H1 (cell line): Measurements from ENCODE around the gene DCP1B. TPM values are rescaled to one million over a fixed set of nuclear protein-coding genes. Genes with fewer than 3 reads are reported as not detected.

Source experiments
- CTCF ChIA-PET: fragments of 300-600 bp; sonication (Branson Sonifier 250); formaldehyde crosslinking; loops from one replicate; lab custom pipeline; 2021; ENCODE audit not compliant: partially characterized antibody; lab: Charles Lee
- POLR2A ChIA-PET: fragments of 300-600 bp; sonication (Branson Sonifier 250); formaldehyde crosslinking; loops from one replicate; lab custom pipeline; 2021; ENCODE audit warnings: inconsistent platforms; ENCODE audit not compliant: partially characterized antibody; lab: Charles Lee
- DNase-seq, 2 experiments: peaks; one replicate each; pipeline versions ENCODE4 v3.0.0 to v3.0.0-alpha.2; 2010 to 2022; ENCODE audit warnings: low spot score in 2 of 2, low read depth in 1 of 2, mixed read lengths in 1 of 2
- FAIRE-seq: peaks from 2 replicates; lab custom pipeline; 2011; peaks lifted over from hg19 to GRCh38; lab: Jason Lieb, UNC
- H2AFZ ChIP-seq: 2 replicates; pipeline ENCODE4 v1.8.1; 2012; ENCODE audit warnings: low read length, inconsistent platforms
- H2AK5ac ChIP-seq: 2 replicates; pipeline ENCODE4 v1.6.1; 2013; ENCODE audit warnings: low read depth, low read length
- H2BK120ac ChIP-seq: replicated peaks from 2 replicates; pipeline ENCODE3; 2013; ENCODE audit warnings: low read depth, low read length, inconsistent platforms
- H2BK12ac ChIP-seq: 2 replicates; pipeline ENCODE4 v1.6.1; 2013; ENCODE audit warnings: low read depth, low read length
- H2BK15ac ChIP-seq: 2 replicates; pipeline ENCODE4 v1.6.1; 2013; ENCODE audit warnings: low read length
- H2BK20ac ChIP-seq: 2 replicates; pipeline ENCODE4 v1.6.1; 2013; ENCODE audit warnings: low read length
- H2BK5ac ChIP-seq: 2 replicates; pipeline ENCODE4 v1.6.1; 2013; ENCODE audit warnings: low read depth, low read length
- H3K14ac ChIP-seq: 2 replicates; pipeline ENCODE4 v1.6.1; 2013; ENCODE audit warnings: inconsistent platforms; ENCODE audit not compliant: insufficient read length
- H3K18ac ChIP-seq: 2 replicates; pipeline ENCODE4 v1.6.1; 2013; ENCODE audit warnings: low read length; ENCODE audit errors: extremely low read depth
- H3K23ac ChIP-seq: 2 replicates; pipeline ENCODE4 v1.6.1; 2013; ENCODE audit warnings: inconsistent platforms; ENCODE audit not compliant: insufficient read length
- H3K23me2 ChIP-seq: 2 replicates; pipeline ENCODE4 v1.6.1; 2013; ENCODE audit warnings: low read depth, low read length
- H3K27ac ChIP-seq: 2 replicates; pipeline ENCODE4 v1.6.1; 2011; ENCODE audit warnings: low read depth, low read length, inconsistent platforms
- H3K27me3 ChIP-seq, 4 experiments: replicated peaks in 1 of 4; 1 replicate in 1 of 4; 2 replicates in 3 of 4; pipeline versions ENCODE4 v1.6.1 to v1.8.1; 2011 to 2013; ENCODE audit warnings: low read length in 3 of 4, mild to moderate bottlenecking in 3 of 4, inconsistent platforms in 2 of 4, mixed read lengths in 2 of 4, moderate library complexity in 1 of 4; ENCODE audit not compliant: control insufficient read depth in 3 of 4, insufficient read depth in 3 of 4; ENCODE audit errors: extremely low read depth in 1 of 4
- H3K36me3 ChIP-seq, 4 experiments: 2 replicates each; pipeline versions ENCODE4 v1.6.1 to v1.8.1; 2011 to 2013; ENCODE audit warnings: mild to moderate bottlenecking in 4 of 4, low read length in 3 of 4, moderate library complexity in 2 of 4, control low read depth in 1 of 4, inconsistent platforms in 1 of 4; ENCODE audit not compliant: insufficient read depth in 4 of 4, control insufficient read depth in 2 of 4
- H3K4ac ChIP-seq: replicated peaks from 2 replicates; pipeline ENCODE3; 2013; ENCODE audit warnings: low read length, low read depth, mixed read lengths, inconsistent platforms; ENCODE audit not compliant: insufficient read length
- H3K4me1 ChIP-seq, 4 experiments: replicated peaks in 1 of 4; 1 replicate in 1 of 4; 2 replicates in 3 of 4; pipeline versions ENCODE4 v1.6.1 to v1.8.1; 2011 to 2013; ENCODE audit warnings: low read length in 3 of 4, inconsistent platforms in 2 of 4, mixed read lengths in 1 of 4; ENCODE audit not compliant: insufficient read depth in 4 of 4, control insufficient read depth in 3 of 4
- H3K4me2 ChIP-seq, 2 experiments: 2 replicates each; pipeline versions ENCODE4 v1.6.1 to v1.8.1; 2011 to 2013; ENCODE audit warnings: low read depth in 2 of 2, low read length in 2 of 2, control low read depth in 1 of 2, inconsistent platforms in 1 of 2, mild to moderate bottlenecking in 1 of 2; ENCODE audit not compliant: insufficient read depth in 1 of 2
- H3K4me3 ChIP-seq, 4 experiments: fragments of 200-600, 300-600 bp in 1 of 4; sonication (generic), shearing (Covaris generic), sonication (Bioruptor Twin) in 1 of 4; 2 replicates each; pipeline versions ENCODE4 v1.5.1 to v1.8.1; 2011 to 2016; ENCODE audit warnings: low read length in 4 of 4, low read depth in 3 of 4, control low read depth in 2 of 4, inconsistent platforms in 2 of 4, mild to moderate bottlenecking in 2 of 4, mixed read lengths in 1 of 4, moderate library complexity in 1 of 4; ENCODE audit not compliant: insufficient read depth in 2 of 4; ENCODE audit errors: extremely low read depth in 1 of 4
- H3K56ac ChIP-seq: replicated peaks from 2 replicates; pipeline ENCODE3; 2013; ENCODE audit warnings: low read depth, mild to moderate bottlenecking, mixed read lengths, low read length, inconsistent platforms; ENCODE audit not compliant: insufficient read length
- H3K79me1 ChIP-seq: 2 replicates; pipeline ENCODE4 v1.6.1; 2013; ENCODE audit warnings: low read depth, low read length, control low read depth
- H3K79me2 ChIP-seq, 2 experiments: 2 replicates each; pipeline versions ENCODE4 v1.6.1 to v1.8.1; 2012 to 2013; ENCODE audit warnings: low read length in 2 of 2, mild to moderate bottlenecking in 2 of 2, inconsistent platforms in 1 of 2; ENCODE audit not compliant: insufficient read depth in 2 of 2, control insufficient read depth in 1 of 2
- H3K9ac ChIP-seq, 4 experiments: replicated peaks in 1 of 4; 1 replicate in 1 of 4; 2 replicates in 3 of 4; pipeline versions ENCODE4 v1.6.1 to v1.8.1; 2011 to 2013; ENCODE audit warnings: low read depth in 3 of 4, low read length in 3 of 4, control low read depth in 2 of 4, mild to moderate bottlenecking in 2 of 4, moderate library complexity in 2 of 4, inconsistent platforms in 1 of 4; ENCODE audit errors: extremely low read depth in 1 of 4
- H3K9me3 ChIP-seq, 2 experiments: 2 replicates each; pipeline versions ENCODE4 v1.6.1 to v1.8.1; 2012 to 2013; ENCODE audit warnings: mild to moderate bottlenecking in 2 of 2, moderate library complexity in 2 of 2, control low read depth in 1 of 2, inconsistent platforms in 1 of 2, low read depth in 1 of 2, low read length in 1 of 2, mixed read lengths in 1 of 2; ENCODE audit not compliant: insufficient read depth in 2 of 2
- H4K20me1 ChIP-seq, 2 experiments: replicated peaks in 1 of 2; 2 replicates each; pipeline versions ENCODE3 to v1.8.1; 2011 to 2013; ENCODE audit warnings: inconsistent platforms in 2 of 2, low read length in 2 of 2, mild to moderate bottlenecking in 1 of 2; ENCODE audit not compliant: insufficient read depth in 2 of 2, control insufficient read depth in 1 of 2
- H4K5ac ChIP-seq: 2 replicates; pipeline ENCODE4 v1.6.1; 2013; ENCODE audit warnings: low read length, low read depth, mixed read lengths, inconsistent platforms; ENCODE audit not compliant: insufficient read length
- H4K8ac ChIP-seq: 2 replicates; pipeline ENCODE4 v1.8.0; 2013; ENCODE audit warnings: mild to moderate bottlenecking, moderate library complexity, low read length, inconsistent platforms; ENCODE audit not compliant: insufficient read depth; ENCODE audit errors: extremely low read depth
- H4K91ac ChIP-seq: replicated peaks from 2 replicates; pipeline ENCODE3; 2013; ENCODE audit warnings: low read length, mixed read lengths, inconsistent platforms; ENCODE audit not compliant: insufficient read length
- CHD1 ChIP-seq: IDR thresholded peaks from 2 replicates; pipeline ENCODE4 v1.6.1; 2012; ENCODE audit warnings: low read depth, low read length, improper control_type of control experiment
- CHD2 ChIP-seq: IDR thresholded peaks from 2 replicates; pipeline ENCODE4 v1.6.1; 2012; ENCODE audit warnings: low read length, improper control_type of control experiment
- E2F6 ChIP-seq: IDR thresholded peaks from 2 replicates; pipeline ENCODE4 v1.6.1; 2012; ENCODE audit warnings: inconsistent platforms
- EGR1 ChIP-seq: IDR thresholded peaks from 2 replicates; pipeline ENCODE4 v1.6.1; 2011; ENCODE audit warnings: low read depth, low read length, borderline replicate concordance
- EZH2 ChIP-seq: fragments of 200-600 bp; sonication (generic); IDR thresholded peaks from 2 replicates; pipeline ENCODE4 v1.7.1; 2012; ENCODE audit warnings: low read depth, mild to moderate bottlenecking, moderate library complexity, low read length, inconsistent platforms; ENCODE audit not compliant: severe bottlenecking
- NRF1 ChIP-seq: IDR thresholded peaks from 2 replicates; pipeline ENCODE4 v1.6.1; 2011; ENCODE audit warnings: mild to moderate bottlenecking, low read depth, low read length, improper control_type of control experiment
- RAD21 ChIP-seq, 2 experiments: IDR thresholded peaks in 1 of 2; conservative IDR thresholded peaks in 1 of 2; 2 replicates each; pipeline ENCODE4 v1.6.1; 2011; ENCODE audit warnings: low read depth in 2 of 2, low read length in 2 of 2, improper control_type of control experiment in 1 of 2, inconsistent platforms in 1 of 2, mild to moderate bottlenecking in 1 of 2, moderate library complexity in 1 of 2
- SAP30 ChIP-seq: fragments of 300-600 bp; sonication (generic); IDR thresholded peaks from 2 replicates; pipeline ENCODE4 v1.7.1; 2012; ENCODE audit warnings: low read length, moderate library complexity, mild to moderate bottlenecking, inconsistent platforms; ENCODE audit not compliant: insufficient read depth, insufficient replicate concordance
- SIRT6 ChIP-seq: IDR thresholded peaks from one replicate; pipeline ENCODE4 v1.7.1; 2012; ENCODE audit warnings: low read length, inconsistent platforms
- YY1 ChIP-seq: IDR thresholded peaks from 2 replicates; pipeline ENCODE4 v1.6.1; 2011; ENCODE audit warnings: low read depth, mild to moderate bottlenecking, low read length
- polyA plus RNA-seq, 7 experiments: library from polyadenylated mRNA; depleted of rRNA in 3 of 7; stranded (reverse) in 5 of 7; unstranded in 2 of 7; fragments of >200 nt in 5 of 7; fragments of 200-250 nt in 2 of 7; gene quantifications; 1 replicate in 5 of 7; 2 replicates in 1 of 7; 4 replicates in 1 of 7; pipeline versions ENCODE4 v1.2.1 to v1.2.3, GENCODE V29; 2011 to 2013; ENCODE audit warnings: missing spikeins in 2 of 7, mixed read lengths in 2 of 7
- total RNA-seq: library from RNA; stranded (reverse); fragmentation: NEBNext Ultra II Directional; extraction: Animal tissue kit (Norgen Biotek cat#: 25700); gene quantifications from 2 replicates; pipeline ENCODE4 v1.2.1, GENCODE V29; 2021

Gene DCP1B
- total and polyA plus RNA-seq, 2 of the 8 experiments (the other 6 are each of a cell fraction or from before 2014, with no cell fraction given): 14.8 to 29.0 TPM

- no peaks in the 10 kb centered on the region for H3K79me1 ChIP-seq
- H3K23me2 ChIP-seq: no peaks in the 10 kb centered on the region
- TF ChIP-seq SAP30: no peak
- no peak for TF ChIP-seq RAD21 (IDR thresholded peaks at IDR 0.05 in 1 of 2, conservative IDR thresholded peaks at IDR 0.05 in 1 of 2; ENCODE audit: low read depth in 2 of 2, low read length in 2 of 2)
- no peak for TF ChIP-seq CHD1
- TF ChIP-seq E2F6: no peak
- no peak for TF ChIP-seq SIRT6
- TF ChIP-seq NRF1: no peak
- no peak for TF ChIP-seq CHD2
- TF ChIP-seq EZH2: no peak
- no peak for TF ChIP-seq YY1
- no peak for TF ChIP-seq EGR1
- TF ChIP-seq, all 59 proteins: peak for 0
- H3K27ac ChIP-seq: no peak overlapping the region
- H2AFZ ChIP-seq: no peak overlapping the region
- peaks cover 0 to 13% (median 12%) of the 10 kb centered on the region in 4 experiments; a peak in 6 of 7 replicates for H3K27me3 ChIP-seq
- H4K20me1 ChIP-seq: no peaks in the 10 kb centered on the region
- H3K4ac ChIP-seq: no peak overlapping the region
- H2AK5ac ChIP-seq: no peak overlapping the region
- no peaks in the 10 kb centered on the region for H3K79me2 ChIP-seq
- no peak overlapping the region for H3K14ac ChIP-seq
- no peak overlapping the region for H4K5ac ChIP-seq
- H3K4me2 ChIP-seq: no peak overlapping the region
- H3K23ac ChIP-seq: no peak overlapping the region
- DNase-seq: no peak
- H2BK12ac ChIP-seq: no peak overlapping the region
- H3K36me3 ChIP-seq: no peaks in the 10 kb centered on the region
- H3K4me3 ChIP-seq: no peak overlapping the region
- no peak overlapping the region for H4K8ac ChIP-seq
- no peak overlapping the region for H3K18ac ChIP-seq
- no peak for FAIRE-seq
- POLR2A ChIA-PET: no interaction called here
- no peak overlapping the region for H2BK120ac ChIP-seq
- no peak overlapping the region for H3K56ac ChIP-seq
- CTCF ChIA-PET: interaction anchor here (1.1 kb wide), 1 partner anchor 321 kb away, joined by 5 read pairs; no protein-coding TSS in a partner anchor
- H2BK15ac ChIP-seq: no peak overlapping the region
- no peak overlapping the region for H2BK5ac ChIP-seq
- H4K91ac ChIP-seq: no peak overlapping the region
- no peak overlapping the region for H3K9ac ChIP-seq
- no peak overlapping the region for H2BK20ac ChIP-seq
- H3K9me3 ChIP-seq: no peaks in the 10 kb centered on the region
- H3K4me1 ChIP-seq: peaks cover 0 to 3% (median 1%) of the 10 kb centered on the region in 4 experiments; a peak in 2 of 7 replicates
These were observed 34.8 kb upstream of the DCP1B start for GRCh38 chr12:2039034-2039433.
